Stomach smooth muscle (tissue), 2 donors: ENCODE measurements around the gene RASGRP2.

Experiments used
- H3K27ac ChIP-seq: one replicate; pipeline ENCODE4 v1.7.0; 2013; ENCODE audit warnings: mild to moderate bottlenecking, low read length, inconsistent platforms
- H3K27me3 ChIP-seq, 2 donors: one replicate each; pipeline ENCODE4 v1.7.0; 2013; ENCODE audit warnings: low read length in 2 of 2; ENCODE audit not compliant: insufficient read depth in 2 of 2, control insufficient read depth in 1 of 2
- H3K36me3 ChIP-seq, 2 donors: one replicate each; pipeline ENCODE4 v1.7.0; 2013; ENCODE audit warnings: low read length in 2 of 2; ENCODE audit not compliant: control insufficient read depth in 2 of 2, insufficient read depth in 2 of 2
- H3K4me1 ChIP-seq: one replicate; pipeline ENCODE4 v1.7.0; 2013; ENCODE audit warnings: low read length; ENCODE audit not compliant: control insufficient read depth, insufficient read depth
- H3K4me3 ChIP-seq, 2 donors: one replicate each; pipeline ENCODE4 v1.7.0; 2013; ENCODE audit warnings: low read length in 2 of 2
- H3K9ac ChIP-seq, 2 donors: one replicate each; pipeline ENCODE4 v1.7.0; 2013; ENCODE audit warnings: low read length in 2 of 2, mild to moderate bottlenecking in 1 of 2
- H3K9me3 ChIP-seq, 2 donors: one replicate each; pipeline ENCODE4 v1.7.0; 2013; ENCODE audit warnings: low read length in 2 of 2; ENCODE audit not compliant: control insufficient read depth in 2 of 2
- donor health status: healthy.
- donor health status: Pancreatic carcinoma.

RASGRP2 gene

GRCh38 chr11:64679846-64680245, 64.1 kb downstream of the RASGRP2 start:
- H3K36me3 ChIP-seq: no peaks in the 10 kb centered on the region
- no peak overlapping the region for H3K9ac ChIP-seq
- H3K9me3 ChIP-seq: no peaks in the 10 kb centered on the region
- peaks cover 12% of the 10 kb centered on the region for H3K4me1 ChIP-seq
- no peak overlapping the region for H3K4me3 ChIP-seq
- no peak overlapping the region for H3K27ac ChIP-seq
- peaks cover 4 to 11% of the 10 kb centered on the region in 2 donors for H3K27me3 ChIP-seq

DNA sequence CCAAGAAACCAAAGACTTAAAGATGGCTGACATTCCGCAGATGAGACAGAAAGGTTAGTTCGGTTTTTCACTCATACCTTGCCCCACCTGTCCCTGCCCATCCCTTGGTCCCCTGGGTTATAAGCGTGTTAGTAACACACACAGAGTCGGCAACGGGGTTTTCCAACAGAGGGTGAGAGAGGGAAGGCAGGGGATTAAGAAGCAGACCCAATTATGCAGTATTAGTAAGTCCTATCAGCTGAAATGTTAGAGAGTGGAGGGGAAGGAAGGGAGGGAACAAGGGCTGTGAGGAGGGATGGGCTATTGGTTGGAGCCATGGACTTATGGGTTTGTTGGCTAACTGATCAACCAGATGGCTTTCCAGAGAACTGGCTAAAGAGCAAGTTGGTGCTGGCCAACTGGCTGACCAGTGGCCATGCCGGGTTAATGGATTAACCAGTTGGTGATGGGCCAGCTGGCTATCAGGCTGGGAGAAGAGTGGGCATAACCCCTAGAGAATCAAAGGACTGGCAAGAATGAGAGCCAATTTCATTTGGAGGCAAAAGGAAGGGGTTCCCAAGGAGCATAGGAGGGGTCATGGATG, 66.4 kb downstream of the RASGRP2 start:
- Histone ChIP-seq H3K9me3 (no peaks in the 10 kb centered on the region), H3K4me3 (no peak overlapping the region), H3K27ac (no peak overlapping the region), H3K27me3 (peaks cover 4 to 11% of the 10 kb centered on the region in 2 donors), H3K4me1 (peaks cover 13% of the 10 kb centered on the region), H3K9ac (no peak overlapping the region), H3K36me3 (no peaks in the 10 kb centered on the region)
